NCI-H2171 treated with DMSO at 0.1 percent for 48 hours (cell line): ENCODE results near the gene MYH9.

Experiments
- DNase-seq: peaks from one replicate; lab custom pipeline; 2025; lab: John Stamatoyannopoulos, UW

MYH9 gene

DNA sequence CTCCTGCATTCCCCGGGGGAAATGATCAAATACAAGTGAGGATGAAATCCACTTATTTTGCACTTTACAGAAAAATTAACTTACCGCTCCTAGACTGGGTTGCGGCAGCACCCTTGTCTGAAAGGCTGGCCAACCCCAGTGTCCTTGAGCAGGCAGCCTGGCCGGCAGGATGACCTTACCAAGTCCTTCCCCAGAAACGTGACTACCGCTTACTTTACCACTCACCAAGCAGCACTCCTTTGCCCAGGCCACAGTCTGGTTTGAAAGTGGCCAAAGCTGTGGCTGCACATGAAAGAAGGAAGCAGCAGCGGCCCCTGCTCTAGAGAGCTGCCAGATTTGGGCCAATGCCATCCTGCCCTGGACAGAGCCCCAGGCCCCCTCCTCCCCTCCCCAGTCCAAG lies 20.3 kb downstream of the MYH9 start:
- no peak for DNase-seq

DNA sequence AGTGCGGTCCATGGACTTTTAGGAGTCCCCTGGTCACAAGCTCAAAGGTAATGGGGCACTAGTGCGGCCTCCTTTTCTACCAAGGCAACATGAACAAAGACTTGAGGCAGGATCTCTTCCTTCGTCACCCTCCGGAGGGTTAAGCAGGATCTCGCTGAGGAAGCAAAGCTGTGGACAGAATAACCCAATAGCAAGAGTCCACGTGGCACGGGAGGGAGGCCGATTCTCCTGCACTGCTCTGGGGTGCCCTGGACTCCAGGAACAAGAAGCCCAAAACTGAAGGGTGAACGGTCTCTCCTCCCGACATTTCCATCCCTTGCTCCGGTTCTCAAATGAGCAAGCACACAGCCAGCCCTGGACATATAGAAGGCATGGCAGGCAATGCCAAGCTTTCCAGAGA lies 20.7 kb downstream of the MYH9 start:
- no peak for DNase-seq

DNA sequence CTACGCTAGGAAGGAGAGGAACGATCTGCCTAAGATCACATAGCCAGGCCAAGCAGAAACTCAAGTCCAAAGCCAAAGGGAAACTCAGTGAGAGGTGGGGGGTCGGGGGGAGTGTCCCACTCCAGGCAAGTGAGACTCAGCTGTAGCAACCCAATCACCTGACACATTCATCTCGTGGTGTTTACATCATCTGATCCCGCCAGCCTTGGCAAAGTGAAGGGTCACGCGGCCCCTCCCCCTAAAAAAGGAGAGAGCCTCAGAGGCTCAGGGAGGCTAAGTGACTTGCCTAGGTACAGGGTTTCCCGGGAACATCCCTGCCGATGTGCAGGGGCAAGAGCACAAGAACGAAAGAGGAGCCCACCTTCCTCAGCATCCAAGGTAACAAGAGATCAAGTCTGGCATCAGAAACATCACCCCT lies 21.5 kb downstream of the MYH9 start:
- no peak for DNase-seq

DNA sequence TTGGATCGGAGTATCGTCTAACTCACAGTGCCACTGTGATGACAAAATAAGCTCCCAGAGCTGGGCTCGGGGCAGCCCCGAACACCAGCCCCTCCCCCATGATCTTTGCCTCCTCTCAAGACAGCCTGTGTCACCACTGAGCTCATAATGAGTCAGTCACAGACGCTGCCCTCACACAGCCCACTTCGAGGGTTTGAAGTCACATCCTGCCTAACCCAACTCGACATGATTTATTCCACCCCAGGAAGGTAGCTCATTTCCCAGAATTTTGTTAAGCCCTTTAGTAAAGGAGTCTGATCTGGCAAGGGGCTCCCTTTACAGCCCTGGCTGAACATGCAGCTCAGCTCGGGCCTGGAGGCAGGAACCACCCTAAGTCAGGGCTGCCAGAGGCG lies 22.8 kb downstream of the MYH9 start:
- DNase-seq: no peak

DNA sequence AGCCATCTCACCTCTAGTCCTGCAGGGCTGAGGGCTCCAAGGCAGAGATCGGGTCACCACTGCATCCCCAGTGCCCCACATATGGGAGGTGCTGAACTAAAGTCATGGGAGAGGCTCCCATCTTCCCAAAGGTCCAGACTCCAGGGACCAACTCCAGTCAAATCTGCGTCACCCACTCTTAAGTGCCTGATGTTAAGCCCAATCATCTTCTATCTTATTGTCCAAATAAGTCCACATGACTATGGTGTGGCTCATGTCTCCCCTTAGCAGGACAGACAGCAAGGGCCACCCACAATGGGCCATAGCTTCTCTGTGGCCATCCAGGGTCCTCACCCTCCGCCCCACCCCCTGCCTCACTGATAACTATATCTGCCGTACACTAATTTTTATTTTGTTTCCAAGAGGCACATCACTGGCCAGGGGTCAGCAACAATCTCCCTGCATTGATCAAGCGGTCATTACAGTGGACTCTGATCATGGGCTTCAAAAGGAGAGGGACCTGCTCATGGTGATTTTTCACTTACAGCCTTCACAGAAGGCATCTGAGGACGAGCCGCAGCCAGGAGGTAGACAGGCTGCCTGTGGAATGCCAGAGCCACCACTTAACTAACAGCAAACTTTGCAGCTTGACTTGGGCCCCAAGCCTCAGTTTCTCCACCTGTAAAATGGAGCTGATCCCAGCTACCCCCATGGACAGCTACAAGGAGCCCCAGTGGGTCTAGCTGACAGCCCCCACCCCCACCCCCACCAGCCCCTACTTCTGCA lies 23.3 kb downstream of the MYH9 start:
- DNase-seq: no peak

DNA sequence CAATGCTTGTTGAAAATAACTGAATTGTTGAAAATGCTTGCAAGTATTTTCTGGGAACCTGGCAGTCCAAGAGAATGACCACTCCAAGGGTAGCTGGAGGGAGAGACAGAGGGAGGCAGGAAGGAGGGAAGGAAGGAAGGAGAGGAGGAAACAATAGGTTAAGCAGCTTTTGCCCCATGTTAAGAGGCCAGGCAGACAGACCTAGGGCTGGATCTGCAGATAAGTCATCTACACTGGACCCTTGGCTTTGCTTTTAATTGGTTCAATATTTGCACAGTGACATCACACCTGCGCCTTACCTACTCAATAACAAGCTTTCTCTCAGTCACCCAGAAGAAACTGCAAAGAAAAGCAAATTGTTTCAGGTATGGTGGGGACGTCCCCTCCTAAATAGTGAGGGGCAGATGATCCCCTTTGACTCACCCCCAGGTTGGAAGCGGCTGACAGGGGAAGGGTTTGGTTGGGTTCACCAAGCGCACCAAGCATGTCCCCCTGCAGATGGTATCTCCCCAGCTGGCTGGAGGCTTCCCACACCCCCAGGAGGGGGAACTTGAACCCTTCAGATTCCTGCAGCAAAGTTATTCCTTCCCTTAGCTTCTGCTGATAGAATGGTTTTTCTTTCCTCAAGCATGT lies 24.3 kb downstream of the MYH9 start:
- DNase-seq: no peak

DNA sequence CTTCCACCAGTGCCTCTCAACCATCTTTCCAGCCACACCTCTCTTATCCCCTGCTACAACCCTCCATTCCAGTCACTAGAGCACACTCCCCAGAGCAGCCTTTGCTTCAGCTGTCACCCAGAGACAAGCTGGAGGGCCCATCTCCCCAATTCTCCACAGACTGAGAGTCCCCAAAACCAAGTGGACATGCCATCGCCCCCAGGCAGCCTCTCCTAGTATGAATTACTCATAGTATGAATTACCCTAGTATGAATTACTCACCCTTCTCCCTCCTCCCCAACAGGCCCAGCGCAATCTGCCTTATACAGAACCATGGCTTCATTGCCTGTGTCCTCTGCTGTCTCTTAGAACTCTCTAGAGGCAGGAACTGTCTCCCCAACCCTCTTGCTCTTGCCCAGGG lies 24.8 kb downstream of the MYH9 start:
- DNase-seq: no peak

DNA sequence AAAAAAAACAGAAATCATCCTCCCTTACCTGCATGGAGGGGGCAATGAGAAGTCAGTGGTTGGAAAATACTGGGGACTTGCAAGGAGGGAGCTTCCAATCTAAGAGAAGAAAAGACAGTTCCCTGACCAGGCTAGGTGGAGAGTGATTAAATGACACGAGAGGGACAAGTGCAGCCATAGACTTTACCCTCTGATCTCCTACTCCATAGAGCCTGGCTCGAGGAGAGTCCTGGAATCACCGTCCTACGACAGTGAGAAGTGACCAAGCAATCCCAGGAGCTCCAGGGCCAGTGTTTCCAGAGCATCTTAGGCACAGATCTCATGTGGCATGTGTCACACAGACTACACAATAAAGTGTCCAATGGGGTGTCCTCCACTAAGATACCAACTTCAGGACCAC lies 25.7 kb downstream of the MYH9 start:
- no peak for DNase-seq

DNA sequence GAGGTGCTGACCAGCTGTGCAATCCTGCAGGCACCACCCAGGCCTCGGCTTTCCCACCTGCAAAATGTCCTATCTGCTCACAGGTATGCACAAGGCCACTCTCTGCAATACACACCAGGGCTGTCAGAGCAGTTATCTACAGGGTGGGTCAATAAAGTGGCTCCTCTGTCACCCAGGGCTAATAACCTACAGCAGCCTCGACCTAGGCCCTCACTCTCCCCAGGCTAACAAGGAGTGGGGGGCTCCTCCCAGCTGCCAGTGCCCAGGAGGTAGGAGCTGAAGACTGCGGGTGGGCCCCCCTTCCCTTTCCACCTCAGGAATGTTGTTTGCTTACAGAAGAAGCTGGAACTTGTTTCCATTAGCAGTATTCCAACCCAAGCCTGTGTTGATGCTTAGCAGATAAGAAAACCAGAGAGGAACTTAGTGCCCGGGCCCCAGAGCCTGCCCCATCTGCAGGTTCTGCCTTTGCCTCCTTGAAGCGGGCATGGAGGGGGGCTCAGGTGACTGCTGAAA lies 26.8 kb downstream of the MYH9 start:
- DNase-seq: no peak

DNA sequence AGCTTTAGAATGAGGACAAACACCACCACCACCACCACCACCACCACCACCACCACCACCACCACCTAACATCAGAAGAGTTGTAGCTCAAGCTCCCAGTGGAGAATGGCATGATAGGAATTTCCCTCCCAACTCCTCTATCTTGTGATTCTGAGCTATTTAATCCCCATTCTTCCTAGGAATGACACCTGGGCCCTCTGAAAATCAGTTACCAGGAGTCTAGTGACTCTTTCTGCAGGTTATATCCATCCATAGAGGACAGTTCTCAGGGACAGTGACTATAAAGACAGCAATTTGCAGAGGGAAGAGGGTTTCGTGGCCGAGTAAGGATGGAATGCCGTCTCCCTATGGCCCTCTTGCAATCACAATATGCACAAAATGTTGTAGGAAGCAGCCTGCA lies 27.8 kb downstream of the MYH9 start:
- no peak for DNase-seq

DNA sequence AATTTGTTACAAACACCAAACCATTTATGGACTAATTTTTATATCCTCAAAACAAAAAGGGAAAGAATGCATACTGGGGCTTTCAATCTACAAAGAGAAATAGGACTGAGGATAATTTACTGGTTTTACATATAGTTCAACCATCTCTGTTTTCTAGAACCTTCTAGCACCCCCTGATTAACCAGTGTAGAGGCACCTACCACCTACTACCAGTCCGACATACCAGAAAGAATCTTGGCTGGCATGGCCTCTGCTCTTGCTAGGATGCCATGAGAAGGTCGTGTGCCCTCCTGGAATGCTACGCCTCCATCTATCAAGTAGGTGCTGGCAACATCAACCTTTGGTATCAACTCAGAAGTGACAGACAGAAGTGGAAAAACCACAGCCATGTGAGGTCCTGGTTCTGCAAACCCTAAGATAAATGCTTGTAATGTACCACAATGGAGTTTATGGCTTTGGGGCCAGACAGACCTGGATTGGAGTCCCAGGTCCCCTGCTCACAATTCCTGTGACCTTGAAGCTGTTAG lies 28.2 kb downstream of the MYH9 start:
- no peak for DNase-seq

DNA sequence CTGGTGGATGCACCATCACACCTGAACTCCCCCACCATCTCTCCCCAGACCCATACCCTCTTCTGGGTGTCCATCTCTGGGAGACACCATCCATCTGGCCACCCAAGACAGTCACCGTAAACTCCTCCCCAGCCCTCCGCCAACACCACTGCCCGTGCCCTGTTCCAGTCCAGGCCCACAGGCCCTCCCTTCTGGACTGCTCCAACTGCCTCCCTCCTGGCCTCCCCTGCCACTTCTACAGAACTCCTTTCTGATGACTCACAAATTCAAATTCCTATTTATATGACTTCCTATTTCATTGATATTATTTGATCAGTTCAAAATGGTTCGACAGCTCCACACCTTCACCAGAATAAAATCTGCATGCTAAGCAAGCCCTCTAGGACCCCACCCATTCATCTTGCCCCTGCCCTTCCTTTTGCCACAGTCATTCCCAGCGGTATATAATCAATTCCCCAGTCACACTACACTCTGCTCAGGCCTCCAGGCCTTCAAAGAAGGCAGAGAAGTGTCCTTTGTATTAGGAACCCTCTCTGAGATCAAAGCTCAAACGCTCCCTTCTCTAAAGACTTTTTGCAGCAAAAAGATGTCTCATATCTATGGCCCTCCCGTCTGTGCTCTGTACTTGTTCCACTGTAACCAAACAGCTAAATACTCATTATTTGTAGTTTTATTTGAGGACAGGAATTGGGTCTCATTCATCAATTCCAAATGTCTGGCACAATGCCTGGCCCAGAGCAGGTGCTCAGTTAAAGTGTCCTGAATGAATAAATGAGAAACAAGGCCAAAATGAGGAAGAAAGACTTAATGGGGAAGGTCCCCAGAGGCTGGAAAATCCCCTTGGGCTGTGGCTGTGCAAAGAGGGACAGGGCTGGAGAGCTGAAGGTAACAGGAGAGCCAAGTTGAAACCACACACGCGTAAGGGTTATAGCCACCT lies 29.0 kb downstream of the MYH9 start:
- no peak for DNase-seq

DNA sequence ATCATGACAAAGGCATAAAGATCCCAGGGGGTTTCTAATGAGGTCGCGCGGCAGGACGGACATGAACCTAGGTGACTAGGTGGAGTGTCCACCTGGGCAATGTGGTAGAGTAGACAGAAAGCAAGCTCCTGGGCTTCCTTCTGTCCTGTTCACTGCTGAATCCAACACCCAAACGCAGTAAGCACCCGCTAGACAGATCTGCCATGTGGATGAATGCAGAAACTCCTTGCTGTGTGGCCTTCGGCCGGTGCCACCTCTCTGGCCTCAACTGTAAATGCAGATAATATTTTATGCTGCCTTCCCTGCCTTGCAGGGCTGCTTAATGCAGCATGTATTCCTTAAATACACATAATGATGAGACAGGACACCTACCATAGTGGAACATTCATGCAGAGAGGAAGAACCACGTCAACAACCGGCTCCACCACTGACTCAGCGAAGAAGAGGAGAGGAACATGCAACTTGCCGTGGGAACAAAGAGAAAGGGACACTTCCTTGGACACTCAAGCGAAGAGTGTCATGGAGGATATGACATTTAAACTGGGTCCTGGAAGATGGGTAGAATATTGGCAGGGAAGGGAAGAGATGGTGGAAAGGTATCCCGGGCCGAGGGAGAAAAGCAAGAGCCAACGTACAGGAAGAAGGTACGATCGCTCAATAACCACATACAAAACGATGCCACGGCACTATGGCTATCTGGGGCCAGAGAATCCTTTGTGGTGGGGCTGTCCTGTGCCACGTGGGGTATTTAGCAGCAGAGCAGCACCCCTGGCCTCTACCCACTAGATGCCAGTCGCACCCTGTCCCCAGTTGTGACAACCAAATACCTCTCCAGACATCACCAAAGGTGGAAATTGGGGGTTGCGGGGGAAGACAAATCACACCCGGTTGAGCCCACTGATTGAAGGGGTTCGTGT lies 30.8 kb downstream of the MYH9 start:
- no peak for DNase-seq

DNA sequence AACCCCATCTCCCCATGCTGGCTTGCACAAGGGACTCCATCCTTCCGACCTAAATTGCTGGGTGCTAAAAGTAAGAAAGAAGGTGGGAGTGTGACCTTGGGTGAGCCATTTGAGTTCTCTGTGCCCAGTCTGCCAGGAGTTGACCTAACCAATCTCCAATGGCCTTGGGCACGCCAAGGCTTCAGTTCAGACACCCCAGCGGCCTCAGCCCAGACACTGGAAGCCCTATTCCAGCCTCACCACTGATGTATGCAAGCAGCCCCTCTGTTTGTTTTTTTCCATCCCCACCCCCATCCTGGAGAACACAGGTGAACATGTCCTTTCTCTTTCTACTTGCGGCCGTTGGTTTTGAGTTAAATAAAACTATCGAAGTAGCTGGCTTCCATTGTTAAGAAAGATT lies 31.9 kb downstream of the MYH9 start:
- DNase-seq: no peak

DNA sequence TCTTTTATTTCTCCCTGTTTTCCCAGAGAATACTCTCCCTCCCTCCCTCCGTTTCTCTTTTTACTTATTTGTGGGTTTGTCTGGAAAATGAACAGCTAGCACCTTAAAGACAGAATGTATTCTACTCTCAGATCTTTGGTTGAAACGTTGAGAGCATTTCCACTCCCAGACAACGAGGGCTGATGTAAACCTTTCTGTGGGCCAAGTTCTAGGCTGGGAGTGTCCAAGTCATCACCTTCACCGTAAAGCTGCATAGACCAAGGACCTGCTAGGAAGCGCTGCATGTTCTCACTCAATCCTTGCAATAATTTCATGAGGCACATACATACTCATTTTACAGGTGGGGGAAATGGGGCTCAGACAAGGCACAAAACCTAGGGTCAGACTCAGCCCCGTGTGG lies 32.4 kb downstream of the MYH9 start:
- no peak for DNase-seq

DNA sequence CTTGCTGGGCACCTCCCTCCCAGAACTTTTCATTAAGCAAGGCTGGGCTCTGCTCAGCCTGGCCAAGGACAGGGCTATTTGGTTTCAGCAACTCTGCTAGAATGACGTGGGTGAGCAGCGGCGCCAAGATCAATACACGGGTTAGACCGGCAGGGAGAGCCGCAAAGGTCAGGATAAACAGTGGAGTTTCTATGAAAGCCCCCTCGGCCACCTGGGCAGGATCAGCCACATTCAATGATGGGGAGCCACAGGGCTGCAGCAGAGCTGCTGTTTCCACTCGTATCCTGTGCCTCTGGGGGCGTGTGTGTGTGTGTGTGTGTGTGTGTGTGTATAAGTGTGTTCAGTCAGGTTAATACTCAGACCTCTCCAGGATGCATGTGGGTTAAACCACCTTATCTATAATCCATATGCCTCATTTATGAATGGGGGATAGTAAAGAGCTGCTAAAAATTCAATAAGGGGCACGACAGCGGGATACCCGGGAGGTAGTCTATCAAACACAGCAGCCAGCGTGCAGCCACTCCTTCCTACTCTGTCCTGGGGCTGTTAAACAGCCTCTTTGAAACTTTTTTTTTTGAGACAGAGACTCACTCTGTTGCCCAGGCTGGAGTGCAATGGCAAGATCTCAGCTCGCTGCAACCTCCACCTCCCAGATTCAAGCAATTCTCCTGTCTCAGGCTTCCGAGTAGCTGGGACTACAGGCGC lies 34.8 kb downstream of the MYH9 start:
- DNase-seq: no peak

DNA sequence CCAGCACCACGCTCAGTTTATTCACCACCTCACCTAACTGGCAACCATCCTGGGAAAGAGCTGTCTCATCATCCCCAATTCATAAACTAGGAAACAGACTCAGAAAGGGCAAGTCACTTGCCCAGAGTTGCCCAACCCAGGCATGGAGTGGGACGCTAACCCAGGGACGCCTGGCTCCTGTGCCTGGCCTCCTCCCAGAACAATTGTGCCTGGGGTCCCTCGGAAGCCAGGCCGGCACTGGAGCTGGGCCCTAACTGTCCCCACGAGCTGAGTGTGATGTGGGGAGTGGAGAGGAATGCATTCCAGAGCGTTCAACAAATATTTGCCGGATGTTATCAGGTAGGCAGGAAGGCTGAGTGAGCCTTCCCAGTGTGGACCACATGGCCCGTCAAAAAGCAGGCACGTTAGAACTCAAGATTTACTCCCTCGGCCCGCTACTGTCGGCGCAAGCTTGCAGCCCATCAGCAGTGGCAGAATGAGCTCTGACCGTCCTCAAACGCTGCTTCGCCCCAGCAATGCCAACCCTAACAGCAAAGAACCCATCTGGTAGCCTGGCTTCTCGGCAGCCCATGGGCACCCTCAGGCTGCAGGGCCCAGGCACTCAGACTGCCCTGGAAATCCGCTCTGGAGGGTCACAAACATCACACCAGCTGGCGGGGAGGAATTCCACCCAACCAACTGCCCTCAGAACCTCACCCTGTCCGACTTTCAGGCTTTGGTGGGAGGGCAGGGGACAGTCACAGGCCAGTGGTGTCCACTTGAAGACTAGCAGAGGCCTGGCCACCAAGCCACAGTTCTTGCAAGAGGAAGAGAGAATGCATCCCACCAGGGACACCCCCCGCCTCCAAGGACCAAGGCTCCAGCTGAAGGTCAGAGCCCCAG lies 35.6 kb downstream of the MYH9 start:
- no peak for DNase-seq

DNA sequence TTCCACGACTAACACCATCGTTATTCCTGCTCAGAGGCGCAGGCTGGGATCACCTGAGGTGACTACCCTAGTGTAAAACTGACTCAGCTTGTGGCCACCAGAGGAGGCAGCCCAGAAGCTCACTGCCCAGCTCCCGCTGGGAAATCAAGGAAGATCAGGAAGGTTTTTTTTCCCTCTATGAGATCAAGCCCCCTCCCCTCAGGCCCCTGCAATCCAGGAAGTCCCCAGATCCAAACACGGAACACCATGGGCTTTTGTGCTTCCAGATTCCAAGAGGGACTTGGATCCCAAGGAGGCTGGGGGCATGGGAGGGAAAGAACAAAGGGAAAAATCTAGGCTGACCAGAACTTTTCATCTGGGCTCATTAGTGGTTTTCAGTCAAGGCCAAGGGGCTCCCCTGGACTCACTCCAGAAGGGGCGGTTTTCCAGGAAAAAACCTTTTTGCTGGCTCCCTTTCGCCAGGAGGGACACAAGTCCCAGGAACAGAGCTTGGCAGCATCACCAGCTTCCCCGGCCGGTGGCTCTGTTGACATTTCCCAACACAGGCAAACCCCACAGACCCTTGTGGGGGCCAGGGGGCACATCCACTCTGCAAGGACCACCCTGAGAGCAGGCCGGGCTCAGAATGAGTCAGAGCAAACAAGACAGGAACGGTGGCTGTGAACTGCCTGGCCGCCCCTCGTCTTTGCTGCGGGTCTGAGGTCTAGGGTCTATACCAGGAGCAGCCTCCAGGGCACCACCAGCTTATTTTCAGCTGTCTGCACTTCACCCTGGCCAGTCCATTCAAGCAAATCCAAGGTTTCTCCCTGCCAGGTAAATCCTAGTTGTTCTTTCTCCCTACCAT lies 36.8 kb downstream of the MYH9 start:
- no peak for DNase-seq

DNA sequence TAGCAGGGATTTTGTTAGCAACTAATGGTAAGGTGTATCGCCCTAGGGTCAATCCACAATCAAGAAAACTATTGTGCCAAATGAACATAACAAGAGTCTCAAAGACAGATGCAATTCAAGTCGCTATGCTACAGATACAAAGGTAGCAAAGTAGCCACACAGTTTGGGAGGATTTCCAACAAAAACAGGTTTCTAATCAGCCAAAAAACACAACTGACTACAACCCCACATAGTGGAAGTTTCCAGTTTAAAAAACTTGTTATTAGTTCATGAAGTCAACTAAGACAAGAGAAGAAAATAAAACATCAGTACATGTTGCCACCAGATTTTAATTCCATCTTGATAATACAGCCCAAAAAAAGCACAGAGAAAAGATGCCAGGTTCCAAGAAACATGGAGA lies 38.0 kb downstream of the MYH9 start:
- no peak for DNase-seq
